ENCODE results near the gene LPO.

The LPO gene

DNA sequence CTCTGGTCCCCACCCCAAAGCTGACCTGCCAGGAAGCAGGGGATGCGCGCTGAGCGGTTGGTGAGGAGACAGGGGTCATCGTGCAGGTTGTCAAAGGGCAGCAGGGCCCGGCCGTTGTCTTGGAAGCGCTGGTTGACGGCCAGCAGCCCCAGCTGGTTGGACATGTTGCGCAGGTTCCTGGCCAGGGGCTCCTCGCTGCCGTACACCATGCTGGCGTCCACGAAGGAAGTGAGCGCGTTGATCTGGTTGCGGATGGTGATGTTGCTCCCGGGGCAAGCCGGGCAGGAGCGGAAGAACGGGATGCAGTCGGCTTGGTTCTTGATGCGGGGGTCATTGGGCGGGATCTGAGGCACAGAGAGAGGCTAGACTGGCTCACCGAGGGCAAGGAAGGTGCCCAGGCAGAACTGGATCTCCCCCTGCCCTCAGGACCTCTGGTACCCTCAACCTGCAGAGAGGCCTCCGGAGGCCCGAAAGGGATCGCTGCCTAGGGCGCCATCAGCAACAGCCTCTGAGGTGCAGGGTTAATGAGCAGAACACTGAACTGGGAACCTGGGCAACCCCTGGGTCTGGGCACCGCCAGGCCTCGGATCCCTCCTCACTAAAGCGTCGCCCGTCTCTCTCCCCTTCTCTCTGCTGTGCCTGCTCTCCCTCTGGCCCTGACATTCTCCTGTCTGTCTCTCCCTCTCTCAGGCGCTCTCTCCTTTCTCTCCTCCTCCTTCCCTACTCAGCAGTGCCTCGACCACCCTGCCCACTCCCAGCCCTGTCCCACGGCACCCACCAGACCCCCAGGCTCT lies 39.6 kb downstream of the LPO start:
- no peak for DNase-seq (ENCODE audit: low spot score)

DNA sequence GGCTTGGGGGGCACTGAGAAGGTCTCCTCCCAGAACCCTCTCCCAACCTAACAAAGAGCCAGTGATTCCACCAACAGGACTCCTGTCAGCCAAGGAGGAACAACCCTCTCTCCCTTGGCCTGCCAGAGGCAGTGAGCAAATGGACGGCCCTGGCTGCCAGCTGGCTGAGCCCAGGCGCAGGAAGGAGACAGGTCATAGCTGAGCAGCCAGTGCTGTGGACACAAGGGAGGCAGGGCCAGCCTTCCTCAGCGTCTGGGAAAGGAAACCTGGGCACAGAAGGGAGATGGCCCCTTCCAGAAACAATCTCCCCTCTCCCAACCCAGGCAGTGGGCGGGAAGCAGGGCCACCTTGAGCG lies 40.3 kb downstream of the LPO start:
- no peak for DNase-seq (ENCODE audit: low spot score)

DNA sequence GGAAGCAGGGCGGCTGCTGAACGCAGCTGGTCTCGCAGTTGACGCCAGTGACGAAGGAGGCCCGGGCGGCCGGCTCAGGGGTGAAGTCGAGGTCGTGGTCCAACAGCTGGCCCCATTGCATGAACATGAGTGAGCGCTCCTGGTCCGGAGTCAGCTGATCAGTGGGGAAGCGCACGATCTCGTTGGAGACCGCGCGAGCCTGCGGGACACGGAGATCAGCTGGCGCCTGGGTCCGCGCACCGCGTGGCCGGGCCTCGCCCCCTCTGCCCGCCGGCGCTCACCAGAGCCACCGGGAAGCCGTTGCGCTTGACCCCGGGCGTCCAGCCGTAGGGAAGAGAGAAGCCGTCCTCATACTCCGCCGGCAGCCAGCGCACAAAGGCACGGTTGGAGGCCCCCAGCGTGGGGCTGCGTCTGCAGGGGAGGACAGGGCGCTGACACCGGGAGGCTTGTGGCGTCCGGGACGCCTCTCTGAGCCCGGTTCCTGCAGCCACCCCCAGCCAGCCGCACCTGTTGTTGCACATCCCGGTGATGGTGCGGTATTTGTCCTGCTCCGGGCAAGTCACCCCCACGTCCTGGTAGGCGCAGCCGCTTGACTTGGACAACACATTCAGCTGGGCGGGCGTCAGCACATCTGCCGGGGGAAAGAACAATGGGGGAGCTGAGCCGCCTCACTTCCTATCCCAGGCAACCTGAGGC lies 40.8 kb downstream of the LPO start:
- DNase-seq (ENCODE audit: low spot score): no peak

DNA sequence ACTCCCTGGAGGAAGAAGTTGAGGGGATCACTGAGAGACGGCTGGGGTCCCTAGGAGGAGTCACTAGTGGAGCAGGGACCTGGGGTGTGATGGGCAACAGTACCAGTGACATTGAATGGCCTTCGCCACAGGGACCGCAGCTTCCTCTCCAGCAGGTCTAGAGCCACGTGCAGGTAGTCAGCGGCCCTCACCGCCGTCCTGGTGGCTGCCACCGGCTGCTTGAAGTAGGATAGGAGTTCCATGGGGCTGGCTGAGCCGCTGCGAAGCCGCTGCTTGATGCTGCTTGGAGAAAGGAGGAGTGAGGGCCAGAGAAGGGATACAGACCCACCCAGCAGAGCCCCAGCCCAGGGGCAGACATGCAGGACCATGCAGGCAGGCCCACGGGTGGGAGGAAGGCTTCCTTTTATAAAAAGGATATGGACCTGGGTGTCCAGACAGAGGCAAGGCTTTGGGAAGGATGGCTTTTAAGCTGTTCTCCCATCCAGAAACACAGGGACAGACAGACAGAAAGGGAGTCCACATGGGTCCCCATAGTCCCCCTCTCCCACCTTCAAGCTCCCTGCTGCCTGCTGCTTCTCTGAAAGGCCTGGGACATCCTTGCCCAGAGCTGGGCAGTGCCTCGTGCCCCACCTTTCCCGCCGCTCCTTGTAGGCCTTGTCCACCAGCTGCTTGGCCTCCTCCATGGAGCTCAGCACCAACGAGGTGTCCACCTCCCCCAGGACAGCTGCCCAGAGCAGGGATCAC lies 41.5 kb downstream of the LPO start:
- DNase-seq (ENCODE audit: low spot score): no peak

DNA sequence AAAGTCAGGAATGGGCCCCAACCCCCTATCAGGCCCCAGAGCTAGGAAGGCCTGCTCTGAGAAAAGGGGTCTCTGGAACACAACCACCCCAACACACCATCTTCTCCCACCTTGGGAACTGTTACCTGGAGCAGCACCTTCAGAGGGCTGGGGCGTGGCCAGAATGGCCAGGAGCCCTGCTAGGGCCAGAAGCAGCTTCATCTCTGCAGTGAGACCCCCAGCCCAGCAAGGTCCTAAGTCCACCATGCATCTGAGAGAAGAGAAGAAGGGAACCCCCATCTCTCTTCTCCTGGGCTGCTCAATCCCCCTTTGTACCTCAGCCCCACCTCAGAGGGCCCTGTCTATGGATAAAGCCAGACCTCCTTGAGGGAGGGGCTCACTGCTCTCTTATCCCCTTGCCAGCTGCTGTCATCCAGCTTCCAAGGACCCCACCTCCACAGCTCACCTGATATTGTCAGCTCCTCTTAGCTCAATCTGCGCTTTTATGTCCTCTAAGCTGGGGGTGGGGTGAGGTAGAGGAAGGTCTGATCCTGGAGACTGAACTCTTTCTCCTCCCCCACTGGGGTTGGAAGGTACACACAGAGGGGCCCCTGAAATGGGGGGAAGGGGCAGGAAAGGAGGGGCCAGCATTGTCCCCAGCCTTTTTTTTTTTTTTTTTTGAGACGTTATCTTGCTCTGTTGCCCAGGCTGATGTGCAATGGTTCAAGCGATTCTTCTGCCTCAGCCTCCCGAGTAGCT lies 42.3 kb downstream of the LPO start, which contains the start of gene MPO:
Gene MPO, minus strand, starts transcription at position 456 of the 738 bp plus-strand sequence. Its CDS starts 177 bp downstream, at position 279.
- no peak for DNase-seq (ENCODE audit: low spot score)

DNA sequence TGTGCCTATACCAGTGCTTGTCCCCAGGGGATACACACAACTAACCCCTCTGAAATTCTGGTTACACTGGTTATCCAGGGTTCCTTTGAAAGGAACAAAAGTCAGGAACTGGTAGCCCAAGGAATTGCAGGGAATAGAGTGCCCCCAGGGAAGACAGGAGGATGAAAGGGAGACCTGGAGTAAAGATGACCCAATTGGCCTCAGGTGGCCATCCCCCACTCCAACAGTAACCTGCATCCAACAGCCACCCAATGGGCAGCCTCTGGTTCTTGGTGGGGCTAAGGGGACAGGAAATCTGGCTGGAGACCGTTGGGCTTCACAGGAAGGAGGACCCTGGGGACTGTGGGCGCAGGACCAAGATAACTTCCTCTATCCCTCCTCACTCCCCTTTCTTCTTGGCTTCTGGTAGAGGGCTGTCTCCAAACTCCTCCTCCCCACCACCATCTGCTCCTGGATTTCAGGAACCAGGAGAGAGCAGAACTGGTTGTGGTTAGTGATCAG lies 43.2 kb downstream of the LPO start:
- no peak for DNase-seq (ENCODE audit: low spot score)

DNA sequence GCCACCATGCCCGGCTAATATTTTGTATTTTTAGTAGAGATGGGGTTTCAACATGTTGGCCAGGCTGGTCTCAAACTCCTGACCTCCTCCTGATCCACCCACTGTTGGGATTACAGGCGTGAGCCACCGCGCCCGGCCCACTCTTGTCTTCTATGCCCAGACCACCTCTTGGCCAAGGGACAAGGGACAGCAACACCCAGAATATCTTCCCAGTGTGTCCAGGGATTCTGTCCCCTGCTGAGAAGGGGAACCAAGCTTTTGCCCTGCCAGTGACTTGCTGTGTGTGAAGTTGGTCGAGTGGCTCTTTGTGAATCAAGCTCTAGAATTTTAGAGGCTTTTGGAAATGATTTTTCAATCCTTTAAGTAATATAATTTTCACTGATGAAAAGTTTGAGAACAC lies 44.1 kb downstream of the LPO start:
- no peak for DNase-seq (ENCODE audit: low spot score)

DNA sequence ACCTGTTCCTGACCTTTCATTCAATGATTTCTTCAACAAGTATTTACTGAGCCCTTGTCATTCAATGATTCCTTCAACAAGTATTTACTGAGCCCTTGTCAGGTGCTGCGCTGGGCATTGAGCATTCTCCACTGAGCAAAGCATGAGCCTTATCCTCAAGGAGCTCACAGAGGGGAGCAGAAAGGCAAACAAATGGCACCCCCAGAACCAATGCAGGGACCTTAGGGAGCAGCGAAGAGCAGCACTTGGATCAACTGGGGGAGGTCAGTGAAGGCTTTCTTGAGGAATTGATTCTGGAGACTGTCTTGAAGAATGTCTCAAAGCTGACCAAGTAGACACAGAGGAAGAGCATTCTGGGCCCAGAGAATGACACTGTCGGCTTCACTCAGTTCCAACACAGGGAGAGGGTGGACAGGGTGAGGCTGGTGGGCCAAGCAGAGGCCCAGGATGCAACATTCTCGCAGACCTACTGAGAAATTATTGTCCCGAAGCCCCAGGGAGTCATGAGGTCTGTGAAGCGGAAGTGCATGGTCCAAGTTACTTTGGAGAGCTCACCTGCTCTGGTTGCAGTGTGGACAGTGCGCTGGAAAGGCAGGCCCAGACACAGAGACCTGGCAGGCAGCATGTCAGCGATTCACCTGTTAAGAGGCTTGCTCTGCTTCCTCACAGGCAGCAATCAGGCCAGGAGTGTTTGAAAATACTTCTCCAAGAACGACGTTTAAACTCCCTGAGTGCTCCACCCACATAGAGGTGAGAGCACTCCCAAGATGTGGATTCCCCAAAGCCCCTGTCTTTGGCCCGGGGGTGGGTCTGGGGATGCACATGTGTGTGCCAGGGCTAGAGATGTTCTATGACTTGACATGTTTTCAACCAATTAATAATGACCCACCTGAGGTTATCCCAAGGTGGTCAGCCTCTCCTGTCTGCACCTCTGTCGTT lies 45.6 kb downstream of the LPO start:
- DNase-seq (ENCODE audit: low spot score): no peak

DNA sequence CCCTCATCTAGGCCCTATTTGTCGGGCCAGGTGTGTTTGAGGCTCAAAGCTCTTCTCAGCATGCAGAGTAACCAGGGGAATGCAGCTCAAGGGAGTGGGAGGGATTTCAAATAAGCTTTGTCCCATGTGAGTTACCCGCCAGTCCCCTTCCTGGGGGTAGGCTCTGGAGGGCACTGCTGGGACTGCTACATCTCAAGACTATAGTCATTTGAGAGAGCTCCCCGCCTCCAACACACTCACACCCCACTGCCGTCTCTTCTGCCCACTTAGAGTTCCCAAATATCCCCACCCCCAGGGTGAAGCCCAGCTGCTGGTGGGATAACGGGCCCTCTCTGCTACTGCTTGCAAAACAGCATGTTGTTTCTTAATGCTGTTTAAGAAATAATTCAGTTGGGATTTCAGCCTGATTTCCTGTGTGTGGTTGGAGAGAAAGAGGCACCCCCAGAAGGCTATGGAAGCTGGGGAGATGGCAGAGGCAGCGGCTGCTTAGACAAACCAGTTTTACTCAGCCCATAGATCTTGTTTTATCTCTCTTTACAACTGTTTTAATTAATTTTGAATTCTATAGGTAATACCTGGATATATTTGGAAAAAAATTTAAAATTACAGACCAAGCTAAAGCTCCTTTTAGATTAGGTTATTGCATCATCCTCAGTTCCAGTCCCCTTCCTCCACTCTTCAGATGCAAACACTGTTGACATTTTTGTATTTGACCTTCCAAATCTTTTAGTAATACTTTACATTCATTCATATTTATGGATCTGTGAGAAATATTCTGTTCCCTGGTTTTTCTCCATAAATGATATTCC lies 46.4 kb downstream of the LPO start:
- no peak for DNase-seq (ENCODE audit: low spot score)

DNA sequence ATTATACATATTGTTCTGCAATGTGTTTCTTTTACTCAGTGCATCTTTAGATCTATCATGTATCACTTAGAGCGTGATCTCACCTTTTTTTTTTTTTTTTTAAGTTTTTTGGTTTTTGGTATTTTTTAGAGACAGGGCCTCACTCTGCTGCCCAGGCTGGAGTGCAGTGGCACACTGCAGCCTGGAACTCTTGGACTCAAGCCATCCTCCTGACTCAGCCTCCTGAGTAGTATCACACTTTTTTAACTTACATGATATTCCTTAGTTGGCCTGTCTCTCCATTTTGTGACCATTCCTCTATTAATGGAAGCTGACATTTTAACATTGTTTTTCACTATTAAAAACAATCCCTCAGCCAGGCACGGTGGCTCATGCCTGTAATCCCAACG lies 47.0 kb downstream of the LPO start:
- no peak for DNase-seq (ENCODE audit: low spot score)

DNA sequence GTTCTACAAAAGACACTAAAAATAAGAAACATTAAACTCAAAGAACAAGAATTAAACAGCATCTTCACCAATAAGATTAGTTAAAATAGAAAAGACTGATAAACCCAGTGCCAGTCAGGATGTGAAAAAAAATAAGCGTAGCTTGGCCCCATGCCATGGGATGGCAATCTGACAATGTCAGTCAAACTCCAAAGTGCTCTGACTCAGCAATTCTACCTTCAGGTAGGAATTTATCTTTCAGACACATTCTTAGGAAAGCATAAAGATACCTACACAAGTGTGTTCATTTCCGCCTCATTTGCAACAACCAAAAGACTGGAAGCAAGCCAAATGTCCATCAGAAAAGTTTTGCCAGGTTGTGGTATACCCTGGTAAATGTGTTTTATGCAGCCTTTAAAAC lies 51.5 kb downstream of the LPO start:
- DNase-seq (ENCODE audit: low spot score): no peak

DNA sequence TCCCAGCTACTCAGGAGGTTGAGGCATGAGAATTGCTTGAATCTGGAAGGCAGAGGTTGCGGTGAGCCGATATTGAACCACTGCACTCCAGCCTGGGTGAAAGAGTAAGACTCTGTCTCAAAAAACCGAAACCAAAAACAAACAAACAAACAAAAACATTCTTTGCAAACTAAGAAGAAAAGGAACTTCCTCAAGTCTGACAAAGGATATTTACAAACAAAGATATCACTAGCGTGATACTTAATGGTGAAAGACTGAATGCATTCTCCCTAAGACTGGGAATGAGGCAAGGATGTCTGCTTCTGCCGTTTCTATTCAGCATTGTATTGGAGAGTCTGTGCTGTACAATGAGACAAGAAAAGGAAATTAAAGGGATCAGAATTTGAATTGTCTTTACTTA lies 52.9 kb downstream of the LPO start:
- DNase-seq (ENCODE audit: low spot score): no peak

DNA sequence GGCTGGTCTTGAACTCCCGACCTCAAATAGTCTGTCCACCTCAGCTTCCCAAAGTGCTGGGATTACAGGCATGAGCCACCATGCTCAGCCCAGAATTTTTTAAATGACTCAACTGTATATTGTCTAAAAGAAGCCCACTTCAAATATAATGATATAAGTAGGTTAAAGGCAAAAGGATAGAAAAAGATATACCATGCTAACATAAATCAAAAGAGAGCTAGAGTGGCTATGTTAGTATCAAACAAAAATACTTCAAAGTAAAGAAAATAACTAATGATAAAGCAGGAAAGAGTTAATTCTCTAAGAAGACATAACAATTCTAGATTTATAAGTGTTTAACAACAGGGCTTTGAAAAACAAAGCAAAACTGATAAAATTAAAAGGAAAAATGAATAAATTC lies 55.6 kb downstream of the LPO start:
- no peak for DNase-seq (ENCODE audit: low spot score)

DNA sequence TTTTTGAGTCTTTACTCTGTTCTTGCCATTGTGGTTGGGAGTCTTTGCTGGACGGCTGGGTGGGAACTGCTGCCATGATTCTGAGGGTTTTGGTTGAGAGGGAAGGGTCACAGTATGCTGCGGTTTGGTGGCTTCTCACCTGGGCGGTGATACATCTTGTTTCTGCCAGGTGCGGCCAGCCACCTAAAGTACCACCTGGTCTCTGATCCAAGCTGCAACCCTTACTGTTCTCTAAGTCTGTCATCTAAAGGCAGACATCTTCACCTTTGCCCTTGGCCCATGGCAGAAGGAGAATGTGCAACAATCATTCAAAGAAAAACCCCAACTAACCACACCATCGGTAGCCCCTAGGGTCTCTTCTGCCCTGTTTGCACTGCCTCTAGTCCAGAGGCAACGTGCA lies 62.0 kb downstream of the LPO start:
- no peak for DNase-seq (ENCODE audit: low spot score)

DNA sequence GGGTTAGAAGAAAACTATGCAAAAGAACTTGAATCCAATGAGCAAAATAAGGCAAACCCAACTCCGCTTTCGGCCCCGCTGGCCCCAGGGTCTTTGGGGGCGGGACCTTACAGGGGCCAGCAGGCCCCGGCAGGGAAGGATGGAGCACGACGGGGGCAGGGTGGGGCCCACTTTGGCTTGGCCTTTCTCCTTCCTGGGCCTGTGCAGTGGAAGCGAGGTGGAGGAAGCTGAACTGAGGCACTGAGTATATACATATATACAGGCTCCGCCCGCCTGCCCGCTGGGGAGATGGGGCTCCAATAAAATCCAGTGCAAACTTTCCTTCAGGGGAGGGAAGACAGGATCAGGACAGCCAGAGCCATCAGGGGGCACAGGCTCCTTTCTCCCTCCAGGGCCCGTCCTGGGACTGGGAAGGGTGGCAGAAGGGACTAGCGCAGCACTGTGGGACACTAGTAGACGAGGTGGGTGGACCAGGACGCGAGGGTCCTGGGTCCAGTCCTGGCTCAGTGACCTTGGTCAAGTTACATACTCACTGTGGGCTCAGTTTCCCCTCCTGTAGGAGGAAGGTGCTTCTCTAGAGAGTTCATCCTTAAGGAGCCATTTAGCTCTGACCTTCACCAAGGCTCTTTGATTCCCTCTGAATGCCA lies 63.2 kb downstream of the LPO start:
- DNase-seq (ENCODE audit: low spot score): no peak

DNA sequence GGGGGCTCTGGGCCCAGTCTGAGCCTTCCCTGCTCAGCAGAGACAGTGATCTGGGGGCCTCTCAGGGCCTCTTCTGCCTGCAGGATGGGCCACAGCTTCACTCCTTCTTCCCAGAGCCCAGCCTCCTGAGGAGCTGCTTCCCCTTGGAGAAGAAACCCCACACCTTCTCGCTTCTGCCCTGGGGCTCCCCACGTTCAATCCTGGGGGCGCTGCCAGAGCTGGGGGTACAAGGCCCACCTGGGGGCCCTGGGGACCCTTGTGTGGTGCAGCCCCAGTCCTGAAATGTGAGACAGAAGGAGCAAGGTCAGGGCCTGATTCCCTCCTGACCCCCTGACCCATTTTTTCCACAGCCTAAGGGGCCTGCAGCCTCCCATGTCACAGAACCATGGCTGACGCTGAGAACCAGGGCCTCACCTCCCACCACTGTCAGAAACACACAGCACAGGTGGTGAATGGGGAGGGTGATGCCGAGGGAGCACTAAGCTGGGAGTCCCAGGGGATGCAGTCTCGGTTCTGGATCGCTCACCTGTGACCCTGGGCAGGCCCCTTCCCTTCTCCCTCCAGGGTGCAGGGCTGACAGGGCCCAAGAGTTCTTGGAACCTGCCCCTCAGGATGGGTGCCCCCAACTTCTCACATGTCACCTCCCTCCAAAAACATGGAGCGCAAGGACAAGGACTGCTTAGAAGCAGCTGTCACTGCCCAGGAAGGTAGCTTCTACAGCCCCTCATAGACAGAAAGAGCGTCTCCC lies 64.0 kb downstream of the LPO start:
- no peak for DNase-seq (ENCODE audit: low spot score)

DNA sequence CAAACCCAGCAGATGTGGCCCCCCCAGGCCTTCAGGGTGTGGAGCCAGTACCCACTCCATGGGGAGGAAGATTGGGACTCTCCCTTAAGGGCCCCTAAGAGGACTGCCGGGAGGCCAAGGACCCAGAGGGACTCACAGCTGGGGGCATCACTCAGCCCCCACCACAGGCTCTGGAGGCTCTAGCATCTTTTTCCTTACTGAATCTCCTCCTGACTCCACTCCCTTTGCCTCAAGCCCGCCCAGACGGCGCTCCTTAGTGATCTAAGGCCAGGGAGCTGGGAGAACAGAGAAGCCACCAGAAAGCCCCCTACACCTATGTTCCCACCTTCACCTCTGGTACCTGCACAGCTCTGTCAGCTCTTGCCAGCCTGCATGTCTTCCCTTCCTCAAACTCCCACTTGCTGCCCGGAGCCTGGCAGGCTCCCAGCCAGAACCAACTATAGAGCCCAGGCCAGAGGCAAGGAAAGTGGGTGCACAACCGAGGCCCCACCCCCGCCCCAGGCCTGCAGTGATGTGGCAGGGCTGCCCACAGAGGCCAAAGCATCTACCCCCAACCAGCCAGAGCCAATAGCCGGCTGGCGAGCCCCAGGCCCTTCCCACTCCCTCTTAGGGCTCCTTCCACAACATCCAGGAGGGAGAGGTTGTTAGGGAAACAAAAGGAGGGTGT lies 64.7 kb downstream of the LPO start:
- no peak for DNase-seq (ENCODE audit: low spot score)
